Stimulated activated CD8-positive, alpha-beta memory T cell treated with anti-CD3 and anti-CD28 coated beads, Interleukin-12 subunit alpha, Interleukin-12 subunit beta, amount 100 ng/mL, for 1 hour (primary cell): ENCODE results near the gene SLC38A6.

Experiments
- DNase-seq: peaks from one replicate; pipeline ENCODE4 v3.0.0-alpha.2; 2020; ENCODE audit warnings: low read depth

The SLC38A6 gene

DNA sequence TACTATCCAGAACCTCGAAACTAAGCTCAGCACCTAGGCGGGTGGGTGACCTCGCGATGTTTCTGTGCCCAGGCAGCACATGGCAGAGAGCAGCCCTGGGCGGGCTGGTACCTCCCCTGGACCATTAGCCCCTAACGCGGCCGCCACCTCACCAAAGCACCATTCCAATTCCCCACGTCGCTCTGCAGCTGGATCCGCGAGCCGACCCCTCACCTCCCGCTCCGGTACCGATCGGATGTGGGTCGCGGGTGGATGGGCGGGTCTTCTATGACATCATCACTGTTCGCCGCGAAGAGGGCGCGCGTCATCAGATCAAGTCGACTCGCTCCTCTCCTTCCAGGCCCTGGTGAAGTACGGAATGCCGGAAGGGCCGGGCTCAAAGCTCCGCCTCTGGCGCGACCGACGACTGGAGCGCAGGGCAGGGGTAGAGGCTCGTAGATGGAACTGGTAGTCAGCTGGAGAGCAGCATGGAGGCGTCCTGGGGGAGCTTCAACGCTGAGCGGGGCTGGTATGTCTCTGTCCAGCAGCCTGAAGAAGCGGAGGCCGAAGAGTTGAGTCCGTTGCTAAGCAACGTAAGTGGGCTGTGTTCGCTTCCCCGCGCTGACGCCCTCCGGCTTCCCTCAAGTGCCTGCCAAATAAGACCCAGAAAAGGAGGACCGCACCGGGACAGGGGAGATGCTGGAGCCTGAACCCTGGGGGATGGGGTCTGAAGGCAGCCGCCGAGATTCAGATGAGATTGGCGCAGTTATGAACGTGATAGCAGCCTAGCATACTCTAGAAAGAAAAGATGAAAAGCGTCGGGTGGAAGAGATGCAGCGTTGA is at the start of gene SLC38A6, which contains the start of gene TRMT5:
Gene SLC38A6 (plus strand): TSS at position 435 of the 822 bp plus-strand sequence. CDS start 33 bp downstream, at position 468.
Gene TRMT5 (minus strand): TSS at position 269 of the 822 bp plus-strand sequence. CDS start 106 bp downstream, at position 163.
- peak; percentile 85 for DNase-seq

- no peak for DNase-seq
Measured at GRCh38 chr14:60933920-60934655, 47.0 kb upstream of the SLC38A6 start.

GRCh38 chr14:60935319-60935718 is 45.7 kb upstream of the SLC38A6 start:
- no peak for DNase-seq

- DNase-seq, result no peak
Measured at GRCh38 chr14:60943637-60944032, 37.4 kb upstream of the SLC38A6 start.

GRCh38 chr14:60944204-60944603 is 36.8 kb upstream of the SLC38A6 start:
- DNase-seq, result no peak

DNA sequence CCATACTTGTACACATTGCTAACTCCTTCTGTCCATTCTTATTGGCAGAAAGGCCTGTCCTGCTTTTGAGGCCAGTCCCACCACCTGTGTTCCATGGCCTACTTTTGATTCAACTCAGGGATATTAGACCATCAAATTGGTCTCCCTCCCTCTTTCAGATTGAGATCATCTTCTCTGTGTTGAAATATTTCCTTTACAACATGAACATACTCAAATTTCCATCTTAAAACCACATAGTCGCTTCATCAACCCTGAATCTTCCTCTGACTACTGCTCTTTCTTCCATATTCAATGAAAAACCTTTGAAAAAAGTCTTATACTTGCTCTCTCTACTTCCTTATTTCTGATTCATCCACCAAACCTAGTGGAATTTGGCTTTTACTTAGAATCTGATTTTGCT is 35.1 kb upstream of the SLC38A6 start:
- no peak for DNase-seq

DNA sequence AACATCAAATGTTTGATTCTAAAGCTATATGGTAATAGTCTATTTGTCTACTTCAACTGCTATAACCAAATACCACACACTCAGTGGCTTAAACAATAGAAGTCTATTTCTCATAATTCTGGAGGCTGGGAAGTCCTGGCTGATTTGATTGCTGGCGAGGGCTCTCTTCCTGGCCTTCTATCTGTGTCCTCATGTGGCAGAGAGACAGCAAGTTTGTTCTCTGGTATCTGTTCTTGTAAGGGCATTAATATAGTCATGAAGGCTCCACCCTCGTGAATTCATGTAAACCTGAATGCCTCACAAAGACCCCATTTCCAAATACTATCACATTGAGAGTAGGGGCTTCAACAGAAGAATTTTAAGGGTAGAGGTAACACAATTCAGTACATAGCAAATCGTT is 34.3 kb upstream of the SLC38A6 start:
- no peak for DNase-seq

- no peak for DNase-seq
Measured at GRCh38 chr14:60951776-60952435, 29.1 kb upstream of the SLC38A6 start.

DNA sequence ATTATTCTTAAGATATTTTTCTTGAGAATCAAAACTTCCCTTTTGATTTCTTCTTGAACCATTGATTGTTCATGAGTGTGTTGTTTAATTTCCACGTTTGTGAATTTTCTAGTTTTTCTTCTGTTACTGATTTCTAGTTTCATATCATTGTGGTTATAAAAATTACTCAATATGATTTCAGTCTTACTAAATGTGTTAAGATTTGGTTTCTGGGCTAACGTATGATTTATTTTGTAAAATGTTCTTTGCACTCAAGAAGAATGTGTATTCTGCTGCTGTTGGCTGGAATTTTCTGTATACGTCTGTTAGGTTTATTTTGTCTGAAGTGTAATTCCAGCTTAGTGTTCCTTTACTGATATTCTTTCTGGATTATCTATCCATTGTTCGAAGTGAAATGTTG is 24.8 kb upstream of the SLC38A6 start:
- DNase-seq, result no peak

GRCh38 chr14:60956632-60957031 is 24.4 kb upstream of the SLC38A6 start:
- DNase-seq, result no peak

DNA sequence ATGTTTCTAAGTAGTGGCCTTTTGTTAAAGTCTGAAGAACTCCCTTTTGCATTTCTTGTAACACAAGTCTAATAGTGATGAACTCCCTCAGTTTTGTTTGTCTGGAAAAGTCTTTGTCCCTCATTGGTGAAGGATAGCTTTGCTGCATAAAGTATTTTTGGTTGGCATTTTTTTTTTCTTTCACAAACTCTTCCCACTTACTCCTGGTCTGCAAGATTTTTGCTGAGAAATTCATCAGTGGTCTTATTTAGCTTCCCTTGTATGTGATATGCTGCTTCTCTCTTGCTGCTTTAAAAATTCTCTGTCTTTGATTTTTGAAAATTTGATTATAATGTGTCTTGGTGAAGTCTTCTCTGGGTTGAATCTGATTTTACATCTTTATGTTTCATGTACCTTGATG is 22.9 kb upstream of the SLC38A6 start:
- DNase-seq, result no peak

GRCh38 chr14:60963761-60964160 is 17.3 kb upstream of the SLC38A6 start:
- DNase-seq, result no peak

DNA sequence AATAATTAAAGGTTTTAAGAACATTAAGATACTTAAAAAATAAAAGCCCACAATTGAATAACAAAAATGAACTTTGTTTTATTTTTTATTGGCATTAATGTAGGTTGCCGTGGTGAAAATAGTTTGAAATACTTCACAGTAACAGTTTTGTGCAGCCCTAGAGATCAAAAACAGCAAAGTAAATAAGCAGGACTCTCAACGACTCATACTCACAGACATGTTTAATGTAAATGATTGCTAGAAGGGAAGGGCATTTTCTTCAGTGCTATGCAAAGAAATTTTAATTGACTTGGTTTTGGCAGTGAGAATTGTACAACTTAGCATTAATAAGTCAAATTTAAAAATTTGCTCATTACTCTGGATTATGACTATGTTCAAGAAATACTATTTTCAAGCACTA is 16.1 kb upstream of the SLC38A6 start:
- DNase-seq, result no peak

DNA sequence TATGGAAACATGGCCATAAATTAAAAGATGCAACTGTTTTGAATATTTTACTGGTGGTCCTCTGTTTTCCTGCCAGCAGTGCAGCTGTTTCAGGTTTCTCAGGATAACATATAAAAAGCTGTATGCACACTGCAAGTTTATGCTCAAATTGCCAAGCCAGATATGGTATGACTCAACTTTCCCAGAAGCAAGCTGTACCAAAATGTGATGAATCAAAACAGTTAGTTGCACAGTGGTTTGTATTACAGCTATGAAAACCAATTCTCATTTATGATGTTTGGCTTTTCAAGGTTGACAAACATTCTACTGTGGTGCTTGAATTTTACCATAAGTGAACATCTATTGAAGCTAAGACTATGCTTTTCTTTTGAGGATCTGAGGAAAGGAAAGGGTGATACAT is 15.6 kb upstream of the SLC38A6 start:
- no peak for DNase-seq

DNA sequence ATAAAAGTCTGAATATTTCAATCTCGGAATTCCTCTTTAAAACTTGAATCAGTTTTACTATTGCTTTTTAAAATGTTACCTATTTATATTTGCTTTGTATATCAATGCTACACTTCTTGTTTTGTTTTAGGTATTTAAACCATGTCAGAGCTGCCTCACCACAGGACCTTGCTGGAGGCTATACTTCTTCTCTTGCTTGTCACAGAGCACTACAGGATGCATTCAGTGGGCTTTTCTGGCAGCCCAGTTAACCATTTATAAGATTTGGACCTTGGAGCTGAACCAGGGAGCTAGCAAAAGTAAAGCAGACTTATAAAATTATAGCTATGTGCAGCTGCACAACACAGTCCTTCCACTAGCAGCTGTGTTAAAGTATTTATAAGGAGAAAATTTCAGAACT is 12.9 kb upstream of the SLC38A6 start:
- DNase-seq, result no peak

GRCh38 chr14:60968671-60969070 is 12.4 kb upstream of the SLC38A6 start:
- no peak for DNase-seq

DNA sequence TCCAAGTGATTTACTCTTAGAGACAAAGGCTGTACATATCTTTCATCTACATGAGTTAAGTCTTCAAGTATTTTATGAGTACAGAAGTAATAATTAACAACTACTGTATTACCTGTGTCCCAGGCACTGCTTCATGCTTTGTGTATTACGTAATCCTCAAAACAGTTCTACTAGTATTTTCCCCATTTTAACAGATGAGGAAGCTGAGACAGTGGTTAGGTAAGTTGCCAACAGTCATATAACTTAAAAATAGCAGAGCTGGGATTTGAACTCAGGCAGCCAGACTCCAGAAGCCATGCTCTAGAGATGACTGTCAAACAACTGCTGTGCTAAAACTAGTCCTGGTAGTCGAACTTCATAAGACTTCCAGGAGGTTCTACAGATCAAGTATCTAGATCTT is 10.9 kb upstream of the SLC38A6 start:
- no peak for DNase-seq

DNA sequence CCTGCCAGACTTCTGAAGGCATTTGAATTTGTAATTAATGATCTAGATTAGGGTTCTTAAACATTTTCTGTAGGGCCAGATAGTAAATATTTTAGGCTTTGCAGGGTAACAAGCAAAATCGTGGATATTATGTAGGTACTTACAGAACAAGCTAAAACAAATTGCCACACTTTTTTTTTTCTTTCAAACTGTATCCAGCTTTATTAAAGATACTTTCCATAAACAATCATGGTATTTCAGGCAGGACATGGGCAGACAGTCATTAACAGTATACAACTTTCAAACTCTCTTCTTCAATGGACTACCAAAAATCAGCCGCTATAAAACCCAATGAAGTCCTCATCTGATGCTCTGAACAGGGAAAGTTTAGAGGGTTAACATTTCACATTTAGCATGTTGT is 9.8 kb upstream of the SLC38A6 start:
- no peak for DNase-seq

- no peak for DNase-seq
Measured at GRCh38 chr14:60972295-60972694, 8.8 kb upstream of the SLC38A6 start.

- DNase-seq, result no peak
Measured at GRCh38 chr14:60973070-60973469, 8.0 kb upstream of the SLC38A6 start.

DNA sequence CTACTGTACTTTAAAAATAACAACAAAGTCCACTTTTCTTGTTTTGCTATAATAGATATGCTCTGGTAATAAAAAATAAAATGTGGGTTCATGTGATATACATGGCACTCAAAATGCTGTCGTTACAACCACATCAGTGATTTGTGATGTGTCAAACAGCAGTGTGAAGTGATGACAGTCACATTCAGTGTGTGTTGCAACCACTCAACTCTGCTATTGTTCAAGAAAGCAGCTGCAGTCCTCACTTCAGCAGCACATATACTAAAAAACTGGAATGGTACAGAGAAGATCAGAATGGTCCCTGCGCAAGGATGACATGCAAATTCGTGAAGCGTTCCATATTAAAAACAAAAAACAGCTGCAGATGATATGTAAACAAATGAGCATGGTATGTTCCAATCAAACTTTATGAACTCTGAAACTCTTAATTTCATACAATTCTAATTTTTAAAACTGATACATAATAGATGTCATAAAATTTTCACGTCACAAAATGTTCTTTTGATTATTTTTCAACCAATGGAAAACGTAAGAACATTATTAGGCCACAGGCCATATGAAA is 6.9 kb upstream of the SLC38A6 start:
- DNase-seq, result no peak

GRCh38 chr14:60975551-60975950 is 5.5 kb upstream of the SLC38A6 start:
- no peak for DNase-seq
